HCT116 (cell line): ENCODE data around the gene ZNF576. TPM values are rescaled to one million over a fixed set of nuclear protein-coding genes. Genes with fewer than 3 reads are reported as not detected.
A peak's percentile ranks its signal among the peaks of the same experiment; 100 is the strongest.

Experiments used
- ATAC-seq: fragments of 200-7000 bp; cut with Tn5 transposase; 2 replicates; pipeline ENCODE4 v1.9.1; 2020; ENCODE audit warnings: mild to moderate bottlenecking, moderate library complexity
- BruUV-seq: library from RNA; stranded (reverse); fragments of 400-500 nt; replicated peaks from 2 replicates; lab custom pipeline; 2021; lab: Mats Ljungman, UMichigan
- CTCF ChIA-PET: fragments of 300-600 bp; sonication (Branson Sonifier 250); formaldehyde crosslinking; loops from one replicate; lab custom pipeline; 2021; ENCODE audit warnings: antibody characterized with exemption; lab: Charles Lee
- POLR2A ChIA-PET: fragments of 300-600, 350-600 bp; sonication (Branson Sonifier 250); formaldehyde crosslinking; loops from one replicate; lab custom pipeline; 2021; ENCODE audit warnings: antibody characterized with exemption; lab: Charles Lee
- RAD21 ChIA-PET, 2 experiments: fragments of 300-600 bp; sonication (Branson Sonifier 250); formaldehyde crosslinking; loops; one replicate each; lab custom pipeline; 2023; ENCODE audit warnings: low total read pairs in 2 of 2; ENCODE audit not compliant: uncharacterized antibody in 2 of 2, unreplicated experiment in 2 of 2, low non-redundant PET in 1 of 2; lab: Charles Lee
- DNase-seq: peaks from one replicate; pipeline ENCODE4 v3.0.0-alpha.2; 2010; ENCODE audit warnings: low read depth, low spot score
- H2AFZ ChIP-seq: fragments of 200-600 bp; shearing (Covaris generic), sonication (generic); 2 replicates; pipeline ENCODE4 v1.6.1; 2017; ENCODE audit warnings: low read depth, mixed run types, mixed read lengths, antibody characterized with exemption, low read length; ENCODE audit not compliant: poor library complexity, severe bottlenecking
- H3K27ac ChIP-seq: 2 replicates; pipeline ENCODE4 v1.5.1; 2012; ENCODE audit warnings: low read depth, low read length
- H3K27me3 ChIP-seq: fragments of 200-600 bp; sonication (generic); 2 replicates; pipeline ENCODE4 v1.6.1; 2016; ENCODE audit warnings: mixed run types, low read length, mixed read lengths; ENCODE audit not compliant: insufficient read depth
- H3K36me3 ChIP-seq, 2 experiments: fragments of 200-500 bp in 1 of 2; fragments of 200-600 bp in 1 of 2; sonication (Bioruptor generic) in 1 of 2; sonication (generic) in 1 of 2; 2 replicates each; pipeline versions ENCODE4 v1.5.1 to v1.6.1; 2014 to 2016; ENCODE audit warnings: low read length in 2 of 2, inconsistent platforms in 1 of 2, mixed read lengths in 1 of 2, mixed run types in 1 of 2; ENCODE audit not compliant: insufficient read depth in 2 of 2, control insufficient read depth in 1 of 2
- H3K4me1 ChIP-seq, 2 experiments: fragments of 200-600 bp in 1 of 2; sonication (generic) in 1 of 2; 2 replicates each; pipeline versions ENCODE4 v1.5.1 to v1.6.1; 2012 to 2017; ENCODE audit warnings: low read length in 2 of 2, inconsistent platforms in 1 of 2, mild to moderate bottlenecking in 1 of 2, mixed read lengths in 1 of 2, mixed run types in 1 of 2, moderate library complexity in 1 of 2; ENCODE audit not compliant: insufficient read depth in 2 of 2, control insufficient read depth in 1 of 2
- H3K4me2 ChIP-seq: fragments of 200-600 bp; sonication (generic); 2 replicates; pipeline ENCODE4 v1.6.1; 2017; ENCODE audit warnings: mixed run types, low read length, mixed read lengths
- H3K4me3 ChIP-seq, 2 experiments: fragments of 200-600 bp in 1 of 2; sonication (generic) in 1 of 2; replicated peaks in 1 of 2; 2 replicates each; pipeline ENCODE4 v1.5.1; 2011 to 2016; ENCODE audit warnings: low read length in 2 of 2, control low read depth in 1 of 2, low read depth in 1 of 2, mild to moderate bottlenecking in 1 of 2, mixed read lengths in 1 of 2, mixed run types in 1 of 2
- H3K79me2 ChIP-seq: fragments of 200-600 bp; sonication (generic); 2 replicates; pipeline ENCODE4 v1.6.1; 2017; ENCODE audit warnings: mild to moderate bottlenecking, mixed run types, low read length, moderate library complexity, mixed read lengths; ENCODE audit not compliant: insufficient read depth
- H3K9ac ChIP-seq: fragments of 200-600 bp; sonication (generic); 2 replicates; pipeline ENCODE4 v1.6.1; 2016; ENCODE audit warnings: low read length, mixed read lengths
- H3K9me2 ChIP-seq: fragments of 200-600 bp; sonication (generic), shearing (Covaris generic); 2 replicates; pipeline ENCODE4 v1.6.1; 2017; ENCODE audit warnings: mixed run types, mild to moderate bottlenecking, moderate library complexity; ENCODE audit not compliant: insufficient read depth
- H3K9me3 ChIP-seq, 2 experiments: fragments of 200-500 bp in 1 of 2; fragments of 200-600 bp in 1 of 2; sonication (Bioruptor generic) in 1 of 2; sonication (generic) in 1 of 2; 2 replicates each; pipeline ENCODE4 v1.6.1; 2014 to 2017; ENCODE audit warnings: low read length in 2 of 2, mixed read lengths in 2 of 2, inconsistent platforms in 1 of 2, low read depth in 1 of 2, mild to moderate bottlenecking in 1 of 2, mixed run types in 1 of 2, moderate library complexity in 1 of 2; ENCODE audit not compliant: control insufficient read depth in 1 of 2, insufficient read depth in 1 of 2
- H4K20me1 ChIP-seq: fragments of 200-600 bp; sonication (generic), shearing (Covaris generic); 2 replicates; pipeline ENCODE4 v1.6.1; 2017; ENCODE audit warnings: mixed run types, mild to moderate bottlenecking, moderate library complexity; ENCODE audit not compliant: insufficient read depth
- CBX3 ChIP-seq: IDR thresholded peaks from 2 replicates; pipeline ENCODE4 v1.6.1; 2012; ENCODE audit warnings: low read depth
- CTCF ChIP-seq, 3 experiments: fragments of 200-600 bp in 1 of 3; sonication (generic) in 1 of 3; IDR thresholded peaks in 2 of 3; conservative IDR thresholded peaks in 1 of 3; 2 replicates each; pipeline ENCODE4 v1.5.1; 2012 to 2017; ENCODE audit warnings: low read depth in 2 of 3, low read length in 2 of 3, antibody characterized with exemption in 1 of 3, borderline replicate concordance in 1 of 3, control low read depth in 1 of 3, mild to moderate bottlenecking in 1 of 3, mixed read lengths in 1 of 3, mixed run types in 1 of 3, moderate library complexity in 1 of 3; ENCODE audit not compliant: insufficient read depth in 1 of 3
- EZH2 ChIP-seq: fragments of 200-600 bp; sonication (generic); IDR thresholded peaks from 2 replicates; pipeline ENCODE4 v1.6.1; 2017; ENCODE audit warnings: antibody characterized with exemption, mixed run types
- EZH2phosphoT487 ChIP-seq: fragments of 200-600 bp; IDR thresholded peaks from 2 replicates; pipeline ENCODE4 v1.6.1; 2018; ENCODE audit warnings: antibody characterized with exemption, borderline replicate concordance
- FOSL1 ChIP-seq: IDR thresholded peaks from 2 replicates; pipeline ENCODE4 v1.6.1; 2012; ENCODE audit warnings: low read depth
- POLR2AphosphoS5 ChIP-seq: IDR thresholded peaks from 2 replicates; pipeline ENCODE4 v1.6.1; 2011; ENCODE audit warnings: mild to moderate bottlenecking, low read depth, low read length, moderate library complexity
- REST ChIP-seq: IDR thresholded peaks from 2 replicates; pipeline ENCODE4 v1.6.1; 2012; ENCODE audit warnings: low read depth
- SIN3A ChIP-seq: IDR thresholded peaks from 2 replicates; pipeline ENCODE4 v1.6.1; 2012; ENCODE audit warnings: low read depth
- SP1 ChIP-seq: IDR thresholded peaks from 2 replicates; pipeline ENCODE4 v1.6.1; 2012; ENCODE audit warnings: low read depth
- ZBTB33 ChIP-seq: IDR thresholded peaks from 2 replicates; pipeline ENCODE4 v1.6.1; 2011; ENCODE audit warnings: mild to moderate bottlenecking, low read length, moderate library complexity; ENCODE audit not compliant: insufficient replicate concordance; ENCODE audit errors: extremely low read depth
- intact Hi-C: fragments of 100-400 bp; cut with micrococcal nuclease; formaldehyde crosslinking; loops from 2 replicates; pipeline ENCODE4 v1.10.0; 2022
- total RNA-seq: library from RNA; stranded (reverse); gene quantifications from one replicate; pipeline ENCODE4 v1.2.1, GENCODE V29; 2021; ENCODE audit not compliant: unreplicated experiment

The ZNF576 gene
- total RNA-seq, 1 experiment from 2014 or later, result 11.2 TPM

- no peak for TF ChIP-seq CBX3
Observed at GRCh38 chr19:43623889-43624670, 27.7 kb downstream of the ZNF576 start (continued).

- ATAC-seq (peak; percentile 91), DNase-seq (peak; percentile 72)
- H3K9me2 ChIP-seq, result no peaks in the 10 kb centered on the region
- H3K79me2 ChIP-seq, result peaks cover 4% of the 10 kb centered on the region; the same call in 1 of the 2 replicates
- peaks cover 19 to 25% of the 10 kb centered on the region in 2 experiments for H3K4me1 ChIP-seq
- intact Hi-C loops, result no loop called here
- RAD21 ChIA-PET, result interaction anchor here in 1 of 2 experiments (0.6 kb wide), 1 partner anchor 11 kb away, joined by 3 read pairs; no protein-coding TSS in a partner anchor
- H3K4me2 ChIP-seq, result peak overlapping the region; percentile 32
- no peaks in the 10 kb centered on the region for H4K20me1 ChIP-seq
- no peak for TF ChIP-seq FOSL1
- TF ChIP-seq EZH2, result no peak
- TF ChIP-seq SP1, result no peak
- peak in 2 of 3 experiments; percentile 51 to 57; a peak in 4 of 6 replicates for TF ChIP-seq CTCF (IDR thresholded peaks at IDR 0.05 in 2 of 3, conservative IDR thresholded peaks at IDR 0.05 in 1 of 3; ENCODE audit: borderline replicate concordance in 1 of 3, insufficient read depth in 1 of 3, low read depth in 2 of 3, low read length in 2 of 3)
- TF ChIP-seq REST, result no peak
- no peak for TF ChIP-seq EZH2phosphoT487
- TF ChIP-seq POLR2AphosphoS5, result 0 out of 2 replicates have a peak, but pooled peaks have one; percentile 15
- no peak for TF ChIP-seq CBX3
- peak; percentile 53 for TF ChIP-seq SIN3A
- no peak for TF ChIP-seq ZBTB33
- H3K9ac ChIP-seq, result no peak overlapping the region
- no peaks in the 10 kb centered on the region for H3K27me3 ChIP-seq
- no peak overlapping the region for H3K27ac ChIP-seq
- no peak overlapping the region for H3K4me3 ChIP-seq
- CTCF ChIA-PET, result no interaction called here
- H2AFZ ChIP-seq, result no peak overlapping the region
- BruUV-seq, result no TSS peak
- H3K9me3 ChIP-seq, result no peaks in the 10 kb centered on the region
- POLR2A ChIA-PET, result no interaction called here
- no peaks in the 10 kb centered on the region for H3K36me3 ChIP-seq
Observed at GRCh38 chr19:43624933-43625332, 28.5 kb downstream of the ZNF576 start.
